GM23338 (cell line): ENCODE results near the gene DGKE. TPM values are rescaled to one million over a fixed set of nuclear protein-coding genes. Genes with fewer than 3 reads are reported as not detected.

ENCODE experiments used
- CTCF ChIP-seq, 2 experiments: fragments of 200-600 bp in 1 of 2; sonication (generic) in 1 of 2; conservative IDR thresholded peaks; 2 replicates each; pipeline versions ENCODE4 v1.5.1 to v1.6.1; 2016 to 2017; ENCODE audit warnings: antibody characterized with exemption in 2 of 2, low read depth in 2 of 2, mild to moderate bottlenecking in 2 of 2, moderate library complexity in 1 of 2
- EZH2 ChIP-seq: fragments of 200-600 bp; sonication (generic); IDR thresholded peaks from one replicate; pipeline ENCODE4 v1.8.0; 2017; ENCODE audit warnings: antibody characterized with exemption, mild to moderate bottlenecking, low read depth; ENCODE audit not compliant: unreplicated experiment
- EZH2phosphoT487 ChIP-seq: fragments of 200-600 bp; sonication (generic); IDR thresholded peaks from one replicate; pipeline ENCODE4 v1.8.1; 2018; ENCODE audit warnings: antibody characterized with exemption; ENCODE audit not compliant: unreplicated experiment
- JUNB ChIP-seq: IDR thresholded peaks from one replicate; pipeline ENCODE4 v1.6.1; 2016; ENCODE audit warnings: antibody characterized with exemption; ENCODE audit not compliant: unreplicated experiment
- POLR2AphosphoS5 ChIP-seq: IDR thresholded peaks from 2 replicates; pipeline ENCODE4 v1.6.1; 2016; ENCODE audit warnings: antibody characterized with exemption, low read depth
- REST ChIP-seq: IDR thresholded peaks from one replicate; pipeline ENCODE4 v1.6.1; 2018; ENCODE audit warnings: antibody characterized with exemption; ENCODE audit not compliant: unreplicated experiment
- STAT1 ChIP-seq: IDR thresholded peaks from one replicate; pipeline ENCODE4 v1.6.1; 2016; ENCODE audit warnings: antibody characterized with exemption; ENCODE audit not compliant: unreplicated experiment
- ZNF114 ChIP-seq: fragments of 250-450 bp; sonication (Bioruptor Pico); IDR thresholded peaks from 2 replicates; pipeline ENCODE4 v1.5.0; 2020; ENCODE audit warnings: mild to moderate bottlenecking, moderate library complexity
- ZNF331 ChIP-seq: fragments of 250-450 bp; sonication (Bioruptor Pico); IDR thresholded peaks from 2 replicates; pipeline ENCODE4 v1.5.0; 2020; ENCODE audit warnings: low read depth, mild to moderate bottlenecking, moderate library complexity
- polyA plus RNA-seq: library from polyadenylated mRNA; unstranded; fragments of >200 nt; fragmentation: Nextera tagmentation; extraction: Ambion mirVana; gene quantifications from 2 replicates; pipeline ENCODE4 v1.2.1, GENCODE V29; 2016
- total RNA-seq: library from RNA; depleted of rRNA; stranded (reverse); fragments of >200 nt; shearing (Covaris generic); gene quantifications from 2 replicates; pipeline ENCODE4 v1.2.3, GENCODE V29; 2014
- TF ChIP-seq, protein P1 (sequence below): fragments of 250-450 bp; sonication (Bioruptor Pico); IDR thresholded peaks from 2 replicates; pipeline ENCODE4 v1.5.0; 2020; ENCODE audit warnings: mild to moderate bottlenecking, moderate library complexity

DGKE gene
- total and polyA plus RNA-seq, 2 experiments from 2014 or later, result 3.9 to 10.1 TPM

DNA sequence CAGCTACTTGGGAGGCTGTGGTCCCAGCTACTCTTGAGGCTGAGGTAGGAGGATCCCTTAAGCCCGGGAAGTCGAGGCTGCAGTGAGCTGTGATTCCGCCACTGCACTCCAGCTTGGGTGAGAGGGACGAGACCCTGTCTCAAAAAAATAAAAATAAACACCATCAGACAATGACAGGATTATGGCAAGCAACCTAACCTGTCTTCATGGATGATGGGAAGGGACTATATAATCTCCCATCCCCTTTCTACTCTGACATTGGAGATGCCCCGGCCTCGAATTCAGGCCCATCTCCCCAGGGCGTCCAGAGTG, 79.0 kb downstream of the DGKE start (continued):
- TF ChIP-seq, protein P1, sequence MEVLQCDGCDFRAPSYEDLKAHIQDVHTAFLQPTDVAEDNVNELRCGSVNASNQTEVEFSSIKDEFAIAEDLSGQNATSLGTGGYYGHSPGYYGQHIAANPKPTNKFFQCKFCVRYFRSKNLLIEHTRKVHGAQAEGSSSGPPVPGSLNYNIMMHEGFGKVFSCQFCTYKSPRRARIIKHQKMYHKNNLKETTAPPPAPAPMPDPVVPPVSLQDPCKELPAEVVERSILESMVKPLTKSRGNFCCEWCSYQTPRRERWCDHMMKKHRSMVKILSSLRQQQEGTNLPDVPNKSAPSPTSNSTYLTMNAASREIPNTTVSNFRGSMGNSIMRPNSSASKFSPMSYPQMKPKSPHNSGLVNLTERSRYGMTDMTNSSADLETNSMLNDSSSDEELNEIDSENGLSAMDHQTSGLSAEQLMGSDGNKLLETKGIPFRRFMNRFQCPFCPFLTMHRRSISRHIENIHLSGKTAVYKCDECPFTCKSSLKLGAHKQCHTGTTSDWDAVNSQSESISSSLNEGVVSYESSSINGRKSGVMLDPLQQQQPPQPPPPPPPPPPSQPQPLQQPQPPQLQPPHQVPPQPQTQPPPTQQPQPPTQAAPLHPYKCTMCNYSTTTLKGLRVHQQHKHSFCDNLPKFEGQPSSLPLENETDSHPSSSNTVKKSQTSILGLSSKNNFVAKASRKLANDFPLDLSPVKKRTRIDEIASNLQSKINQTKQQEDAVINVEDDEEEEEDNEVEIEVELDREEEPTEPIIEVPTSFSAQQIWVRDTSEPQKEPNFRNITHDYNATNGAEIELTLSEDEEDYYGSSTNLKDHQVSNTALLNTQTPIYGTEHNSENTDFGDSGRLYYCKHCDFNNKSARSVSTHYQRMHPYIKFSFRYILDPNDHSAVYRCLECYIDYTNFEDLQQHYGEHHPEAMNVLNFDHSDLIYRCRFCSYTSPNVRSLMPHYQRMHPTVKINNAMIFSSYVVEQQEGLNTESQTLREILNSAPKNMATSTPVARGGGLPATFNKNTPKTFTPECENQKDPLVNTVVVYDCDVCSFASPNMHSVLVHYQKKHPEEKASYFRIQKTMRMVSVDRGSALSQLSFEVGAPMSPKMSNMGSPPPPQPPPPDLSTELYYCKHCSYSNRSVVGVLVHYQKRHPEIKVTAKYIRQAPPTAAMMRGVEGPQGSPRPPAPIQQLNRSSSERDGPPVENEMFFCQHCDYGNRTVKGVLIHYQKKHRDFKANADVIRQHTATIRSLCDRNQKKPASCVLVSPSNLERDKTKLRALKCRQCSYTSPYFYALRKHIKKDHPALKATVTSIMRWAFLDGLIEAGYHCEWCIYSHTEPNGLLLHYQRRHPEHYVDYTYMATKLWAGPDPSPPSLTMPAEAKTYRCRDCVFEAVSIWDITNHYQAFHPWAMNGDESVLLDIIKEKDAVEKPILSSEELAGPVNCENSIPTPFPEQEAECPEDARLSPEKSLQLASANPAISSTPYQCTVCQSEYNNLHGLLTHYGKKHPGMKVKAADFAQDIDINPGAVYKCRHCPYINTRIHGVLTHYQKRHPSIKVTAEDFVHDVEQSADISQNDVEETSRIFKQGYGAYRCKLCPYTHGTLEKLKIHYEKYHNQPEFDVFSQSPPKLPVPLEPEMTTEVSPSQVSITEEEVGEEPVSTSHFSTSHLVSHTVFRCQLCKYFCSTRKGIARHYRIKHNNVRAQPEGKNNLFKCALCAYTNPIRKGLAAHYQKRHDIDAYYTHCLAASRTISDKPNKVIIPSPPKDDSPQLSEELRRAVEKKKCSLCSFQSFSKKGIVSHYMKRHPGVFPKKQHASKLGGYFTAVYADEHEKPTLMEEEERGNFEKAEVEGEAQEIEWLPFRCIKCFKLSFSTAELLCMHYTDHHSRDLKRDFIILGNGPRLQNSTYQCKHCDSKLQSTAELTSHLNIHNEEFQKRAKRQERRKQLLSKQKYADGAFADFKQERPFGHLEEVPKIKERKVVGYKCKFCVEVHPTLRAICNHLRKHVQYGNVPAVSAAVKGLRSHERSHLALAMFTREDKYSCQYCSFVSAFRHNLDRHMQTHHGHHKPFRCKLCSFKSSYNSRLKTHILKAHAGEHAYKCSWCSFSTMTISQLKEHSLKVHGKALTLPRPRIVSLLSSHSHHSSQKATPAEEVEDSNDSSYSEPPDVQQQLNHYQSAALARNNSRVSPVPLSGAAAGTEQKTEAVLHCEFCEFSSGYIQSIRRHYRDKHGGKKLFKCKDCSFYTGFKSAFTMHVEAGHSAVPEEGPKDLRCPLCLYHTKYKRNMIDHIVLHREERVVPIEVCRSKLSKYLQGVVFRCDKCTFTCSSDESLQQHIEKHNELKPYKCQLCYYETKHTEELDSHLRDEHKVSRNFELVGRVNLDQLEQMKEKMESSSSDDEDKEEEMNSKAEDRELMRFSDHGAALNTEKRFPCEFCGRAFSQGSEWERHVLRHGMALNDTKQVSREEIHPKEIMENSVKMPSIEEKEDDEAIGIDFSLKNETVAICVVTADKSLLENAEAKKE (CRISPR knock-in tag), result no peak
- TF ChIP-seq EZH2 (no peak), POLR2AphosphoS5 (no peak), JUNB (no peak), CTCF (conservative IDR thresholded peaks at IDR 0.05; ENCODE audit: low read depth in 2 of 2) (no peak), REST (no peak), EZH2phosphoT487 (no peak), STAT1 (no peak), ZNF114 (CRISPR knock-in tag) (no peak), ZNF331 (CRISPR knock-in tag) (no peak)
